Sigmoid colon (tissue), 4 donors: ENCODE measurements around the gene SWAP70.

ENCODE experiments used
- CTCF ChIP-seq, 4 experiments: fragments of 450-650 bp in 3 of 4; fragments of 200-600 bp in 1 of 4; IDR thresholded peaks; one replicate each; pipeline ENCODE4 v1.5.1; 2016 to 2019; ENCODE audit warnings: antibody characterized with exemption in 4 of 4, mild to moderate bottlenecking in 3 of 4, moderate library complexity in 2 of 4
- EP300 ChIP-seq, 4 donors: sonication (generic); formaldehyde crosslinking; IDR thresholded peaks; one replicate each; pipeline ENCODE4 v1.6.1; 2017; ENCODE audit warnings: antibody characterized with exemption in 4 of 4
- POLR2A ChIP-seq, 2 donors: fragments of 450-650 bp; IDR thresholded peaks; one replicate each; pipeline ENCODE4 v1.6.1; 2016; ENCODE audit warnings: antibody characterized with exemption in 2 of 2, mild to moderate bottlenecking in 2 of 2, moderate library complexity in 2 of 2
- POLR2AphosphoS5 ChIP-seq, 4 donors: sonication (generic); formaldehyde crosslinking; IDR thresholded peaks; one replicate each; pipeline ENCODE4 v1.6.1; 2017; ENCODE audit warnings: antibody characterized with exemption in 4 of 4

DNA sequence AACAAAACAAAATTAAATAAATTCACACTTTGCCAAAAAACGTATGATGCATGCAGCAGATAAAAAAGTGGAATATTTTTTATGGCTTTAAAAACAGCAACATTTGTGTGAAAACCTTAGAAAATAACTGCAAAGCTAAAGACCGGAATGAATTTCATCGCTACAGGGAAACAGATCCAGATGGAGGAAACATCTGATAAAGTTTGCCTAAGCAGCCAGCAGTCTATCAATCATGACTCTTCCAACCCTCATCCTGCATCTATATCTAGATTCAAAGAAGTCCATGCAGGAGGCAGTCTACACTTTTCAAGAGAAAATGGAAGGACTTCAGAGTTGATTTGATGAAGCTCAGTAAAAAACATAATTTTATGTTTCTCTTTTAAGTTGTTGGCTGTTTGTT is 126.8 kb downstream of the SWAP70 start:
- TF ChIP-seq EP300 (IDR thresholded peaks at IDR 0.05) (no peak), CTCF (IDR thresholded peaks at IDR 0.05) (no peak), POLR2AphosphoS5 (IDR thresholded peaks at IDR 0.05) (no peak), POLR2A (IDR thresholded peaks at IDR 0.05) (no peak)
